HepG2 (cell line): ENCODE data around the gene ENTPD6. TPM values are rescaled to one million over a fixed set of nuclear protein-coding genes. Genes with fewer than 3 reads are reported as not detected.

Experiments used
- CBX5 ChIP-seq: sonication (generic); formaldehyde crosslinking; IDR thresholded peaks from 2 replicates; pipeline ENCODE4 v1.4.0; 2020; ENCODE audit warnings: missing genetic modification reagents, borderline replicate concordance
- DR1 ChIP-seq: sonication (generic); formaldehyde crosslinking; IDR thresholded peaks from 2 replicates; pipeline ENCODE4 v1.8.0; 2021; ENCODE audit warnings: mild to moderate bottlenecking, missing genetic modification reagents, inconsistent platforms
- ELF1 ChIP-seq: sonication (generic); formaldehyde crosslinking; IDR thresholded peaks from 2 replicates; pipeline ENCODE4 v1.4.0; 2020; ENCODE audit warnings: missing genetic modification reagents
- FOXO1 ChIP-seq: sonication (generic); formaldehyde crosslinking; IDR thresholded peaks from 2 replicates; pipeline ENCODE4 v1.4.0; 2020; ENCODE audit warnings: missing genetic modification reagents
- HES4 ChIP-seq: sonication (generic); formaldehyde crosslinking; IDR thresholded peaks from 2 replicates; pipeline ENCODE4 v1.9.0; 2021; ENCODE audit warnings: mild to moderate bottlenecking, missing genetic modification reagents, borderline replicate concordance
- HMG20B ChIP-seq: conservative IDR thresholded peaks from 2 replicates; pipeline ENCODE4 v1.6.1; 2016; ENCODE audit warnings: missing genetic modification reagents, missing compliant biosample characterization
- HOXA7 ChIP-seq: sonication (generic); formaldehyde crosslinking; IDR thresholded peaks from 2 replicates; pipeline ENCODE4 v1.8.1; 2022; ENCODE audit warnings: mild to moderate bottlenecking, missing genetic modification reagents, moderate library complexity
- JARID2 ChIP-seq: sonication (generic); formaldehyde crosslinking; IDR thresholded peaks from 2 replicates; pipeline ENCODE4 v1.8.1; 2023; ENCODE audit warnings: missing genetic modification reagents, inconsistent platforms; ENCODE audit not compliant: insufficient replicate concordance
- KAT7 ChIP-seq: IDR thresholded peaks from 2 replicates; pipeline ENCODE4 v1.6.1; 2018; ENCODE audit warnings: borderline replicate concordance, missing compliant biosample characterization
- KLF11 ChIP-seq: IDR thresholded peaks from 2 replicates; pipeline ENCODE4 v1.6.1; 2016; ENCODE audit warnings: missing compliant biosample characterization
- KLF12 ChIP-seq: sonication (generic); formaldehyde crosslinking; IDR thresholded peaks from 2 replicates; pipeline ENCODE4 v1.4.0; 2020; ENCODE audit warnings: missing genetic modification reagents, borderline replicate concordance
- MED8 ChIP-seq: sonication (generic); formaldehyde crosslinking; IDR thresholded peaks from 2 replicates; pipeline ENCODE4 v1.8.1; 2023; ENCODE audit warnings: mild to moderate bottlenecking, missing genetic modification reagents; ENCODE audit not compliant: insufficient replicate concordance
- MTERF4 ChIP-seq: sonication (generic); formaldehyde crosslinking; IDR thresholded peaks from 2 replicates; pipeline ENCODE4 v1.8.0; 2023; ENCODE audit warnings: mild to moderate bottlenecking, missing genetic modification reagents
- PPARG ChIP-seq: conservative IDR thresholded peaks from 2 replicates; pipeline ENCODE4 v1.6.1; 2016; ENCODE audit warnings: missing biosample characterization, missing genetic modification reagents
- PRDM4 ChIP-seq: sonication (generic); formaldehyde crosslinking; IDR thresholded peaks from 2 replicates; pipeline ENCODE4 v1.9.0; 2021; ENCODE audit warnings: missing genetic modification reagents, borderline replicate concordance
- RARA ChIP-seq: IDR thresholded peaks from 2 replicates; pipeline ENCODE4 v1.6.1; 2016; ENCODE audit warnings: missing genetic modification reagents, missing compliant biosample characterization
- RBAK ChIP-seq: sonication (generic); formaldehyde crosslinking; IDR thresholded peaks from 2 replicates; pipeline ENCODE4 v1.5.1; 2020; ENCODE audit warnings: mild to moderate bottlenecking, missing genetic modification reagents
- REL ChIP-seq: sonication (generic); formaldehyde crosslinking; conservative IDR thresholded peaks from 2 replicates; pipeline ENCODE4 v1.8.0; 2022; ENCODE audit warnings: mild to moderate bottlenecking, missing genetic modification reagents, moderate library complexity
- RFXANK ChIP-seq: IDR thresholded peaks from 2 replicates; pipeline ENCODE4 v1.6.1; 2016
- SOX6 ChIP-seq, 2 experiments: fragments of 450-650 bp in 1 of 2; sonication (generic) in 1 of 2; formaldehyde crosslinking in 1 of 2; IDR thresholded peaks; 2 replicates each; pipeline versions ENCODE4 v1.4.0 to v1.6.1; 2017 to 2020; ENCODE audit warnings: antibody characterized with exemption in 1 of 2, mild to moderate bottlenecking in 1 of 2, missing genetic modification reagents in 1 of 2
- SUZ12 ChIP-seq: fragments of 150-350 bp; IDR thresholded peaks from 2 replicates; pipeline ENCODE4 v1.6.1; 2014; ENCODE audit warnings: low read depth, low read length
- USF2 ChIP-seq, 2 experiments: sonication (generic) in 1 of 2; formaldehyde crosslinking in 1 of 2; IDR thresholded peaks; 2 replicates each; pipeline versions ENCODE4 v1.5.1 to v1.6.1; 2011 to 2020; ENCODE audit warnings: borderline replicate concordance in 1 of 2, low read depth in 1 of 2, low read length in 1 of 2, mild to moderate bottlenecking in 1 of 2, missing genetic modification reagents in 1 of 2, moderate library complexity in 1 of 2
- ZBTB7A ChIP-seq: sonication (generic); formaldehyde crosslinking; IDR thresholded peaks from 2 replicates; pipeline ENCODE4 v1.8.0; 2022; ENCODE audit warnings: mild to moderate bottlenecking, missing genetic modification reagents
- ZNF326 ChIP-seq: sonication (generic); formaldehyde crosslinking; IDR thresholded peaks from 2 replicates; pipeline ENCODE4 v1.4.0; 2020; ENCODE audit warnings: missing genetic modification reagents, borderline replicate concordance
- ZNF484 ChIP-seq: sonication (generic); formaldehyde crosslinking; IDR thresholded peaks from 2 replicates; pipeline ENCODE4 v1.5.1; 2020; ENCODE audit warnings: mild to moderate bottlenecking, low read depth, missing genetic modification reagents, borderline replicate concordance
- ZNF747 ChIP-seq: sonication (generic); formaldehyde crosslinking; IDR thresholded peaks from 2 replicates; pipeline ENCODE4 v1.8.1; 2023; ENCODE audit warnings: missing genetic modification reagents, mild to moderate bottlenecking, borderline replicate concordance
- ZSCAN9 ChIP-seq: IDR thresholded peaks from 2 replicates; pipeline ENCODE4 v1.6.1; 2016; ENCODE audit warnings: borderline replicate concordance
- polyA plus RNA-seq, 8 experiments: library from polyadenylated mRNA; depleted of rRNA in 3 of 8; stranded (reverse) in 7 of 8; unstranded in 1 of 8; fragments of >200 nt; fragmentation: Illumina TruSeq in 4 of 8; extraction: Trizol in 4 of 8; gene quantifications; 2 replicates each; pipeline versions ENCODE4 v1.2.1 to v1.2.3, GENCODE V29; 2011 to 2016; ENCODE audit warnings: low read depth in 4 of 8, missing spikeins in 1 of 8, mixed read lengths in 1 of 8; ENCODE audit not compliant: insufficient read depth in 1 of 8
- total RNA-seq, 5 experiments: library from RNA; depleted of rRNA; stranded (reverse); fragments of >200 nt; fragmentation: Illumina TruSeq; extraction: Trizol; gene quantifications; 2 replicates each; pipeline ENCODE4 v1.2.3, GENCODE V29; 2016; ENCODE audit warnings: low read depth in 1 of 5

ENTPD6 gene
- total and polyA plus RNA-seq, 2 of the 13 experiments (the other 11 are each of a cell fraction or from before 2014, with no cell fraction given): 164 to 172 TPM

GRCh38 chr20:25248786-25249172 lies 53.3 kb downstream of the ENTPD6 start (continued):
- no peak for TF ChIP-seq ZNF326
- no peak for TF ChIP-seq HOXA7
- TF ChIP-seq ZNF747 (CRISPR knock-in tag): 0 out of 2 replicates have a peak, but pooled peaks have one; percentile 56
- 0 out of 2 replicates have a peak, but pooled peaks have one; percentile 7 for TF ChIP-seq KAT7 (CRISPR knock-in tag)
- TF ChIP-seq ELF1 (CRISPR knock-in tag): peak; percentile 26; the same call in 1 of the 2 replicates
- TF ChIP-seq HES4 (CRISPR knock-in tag): no peak
- TF ChIP-seq DR1 (CRISPR knock-in tag): no peak
- no peak for TF ChIP-seq KLF12
- 0 out of 2 replicates have a peak, but pooled peaks have one; percentile 45 for TF ChIP-seq PRDM4 (CRISPR knock-in tag)
- TF ChIP-seq USF2 (IDR thresholded peaks at IDR 0.05; ENCODE audit: low read depth, low read length): no peak
- no peak for TF ChIP-seq USF2 (CRISPR knock-in tag; IDR thresholded peaks at IDR 0.05; ENCODE audit: borderline replicate concordance)
- 0 out of 2 replicates have a peak, but pooled peaks have one; percentile 16 for TF ChIP-seq ZSCAN9
- TF ChIP-seq FOXO1 (CRISPR knock-in tag): no peak
- TF ChIP-seq JARID2 (CRISPR knock-in tag): no peak
- TF ChIP-seq REL (CRISPR knock-in tag): no peak
- TF ChIP-seq RFXANK: no peak
- no peak for TF ChIP-seq SUZ12
- TF ChIP-seq ZNF484: no peak
- TF ChIP-seq HMG20B (CRISPR knock-in tag): 0 out of 2 replicates have a peak, but pooled peaks have one; percentile 47
- no peak for TF ChIP-seq PPARG
- no peak for TF ChIP-seq MED8 (CRISPR knock-in tag)
- TF ChIP-seq MTERF4 (CRISPR knock-in tag): no peak
- 0 out of 2 replicates have a peak, but pooled peaks have one; percentile 24 for TF ChIP-seq RBAK
- no peak for TF ChIP-seq RARA (CRISPR knock-in tag)
- TF ChIP-seq KLF11 (CRISPR knock-in tag): no peak
- TF ChIP-seq ZBTB7A (CRISPR knock-in tag): no peak
- no peak for TF ChIP-seq SOX6 (IDR thresholded peaks at IDR 0.05)
- TF ChIP-seq SOX6 (CRISPR knock-in tag; IDR thresholded peaks at IDR 0.05): peak; percentile 36; the same call in 1 of the 2 replicates
- TF ChIP-seq CBX5 (CRISPR knock-in tag): 0 out of 2 replicates have a peak, but pooled peaks have one; percentile 20
